ENCODE results near the gene ST6GALNAC1.

DNA sequence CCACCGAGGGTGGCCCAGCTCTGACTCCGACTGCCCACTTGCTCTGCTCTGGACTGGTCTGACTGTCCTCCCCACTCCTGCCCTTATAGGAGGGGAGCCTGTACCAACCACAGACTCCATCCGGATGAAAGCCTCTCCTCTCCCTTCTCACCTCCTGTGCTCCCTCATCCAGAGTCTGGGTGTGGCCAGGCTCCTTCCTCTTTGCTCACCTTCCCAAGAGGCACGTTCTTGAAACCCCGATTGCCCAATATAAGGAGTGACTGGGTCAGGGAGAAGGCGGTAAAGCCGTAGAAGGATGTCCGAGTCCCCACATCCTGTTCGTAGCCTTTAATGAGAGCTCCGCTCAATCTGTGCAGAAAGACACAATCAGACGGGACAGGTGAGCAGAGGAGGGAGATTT, 17.1 kb downstream of the ST6GALNAC1 start:
- TF ChIP-seq, protein P1, sequence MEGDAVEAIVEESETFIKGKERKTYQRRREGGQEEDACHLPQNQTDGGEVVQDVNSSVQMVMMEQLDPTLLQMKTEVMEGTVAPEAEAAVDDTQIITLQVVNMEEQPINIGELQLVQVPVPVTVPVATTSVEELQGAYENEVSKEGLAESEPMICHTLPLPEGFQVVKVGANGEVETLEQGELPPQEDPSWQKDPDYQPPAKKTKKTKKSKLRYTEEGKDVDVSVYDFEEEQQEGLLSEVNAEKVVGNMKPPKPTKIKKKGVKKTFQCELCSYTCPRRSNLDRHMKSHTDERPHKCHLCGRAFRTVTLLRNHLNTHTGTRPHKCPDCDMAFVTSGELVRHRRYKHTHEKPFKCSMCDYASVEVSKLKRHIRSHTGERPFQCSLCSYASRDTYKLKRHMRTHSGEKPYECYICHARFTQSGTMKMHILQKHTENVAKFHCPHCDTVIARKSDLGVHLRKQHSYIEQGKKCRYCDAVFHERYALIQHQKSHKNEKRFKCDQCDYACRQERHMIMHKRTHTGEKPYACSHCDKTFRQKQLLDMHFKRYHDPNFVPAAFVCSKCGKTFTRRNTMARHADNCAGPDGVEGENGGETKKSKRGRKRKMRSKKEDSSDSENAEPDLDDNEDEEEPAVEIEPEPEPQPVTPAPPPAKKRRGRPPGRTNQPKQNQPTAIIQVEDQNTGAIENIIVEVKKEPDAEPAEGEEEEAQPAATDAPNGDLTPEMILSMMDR (IDR thresholded peaks at IDR 0.05), result no peak
- TF ChIP-seq POLR2A (IDR thresholded peaks at IDR 0.05) (no peak), POLR2AphosphoS5 (IDR thresholded peaks at IDR 0.05) (no peak)
